ENCODE results near the gene LPCAT3.
"Not testable (repeated sequence)": the region's sequence is repeated elsewhere in the genome, so short reads cannot be mapped to it uniquely, and the experiment has no call there.

The LPCAT3 gene, protein sequence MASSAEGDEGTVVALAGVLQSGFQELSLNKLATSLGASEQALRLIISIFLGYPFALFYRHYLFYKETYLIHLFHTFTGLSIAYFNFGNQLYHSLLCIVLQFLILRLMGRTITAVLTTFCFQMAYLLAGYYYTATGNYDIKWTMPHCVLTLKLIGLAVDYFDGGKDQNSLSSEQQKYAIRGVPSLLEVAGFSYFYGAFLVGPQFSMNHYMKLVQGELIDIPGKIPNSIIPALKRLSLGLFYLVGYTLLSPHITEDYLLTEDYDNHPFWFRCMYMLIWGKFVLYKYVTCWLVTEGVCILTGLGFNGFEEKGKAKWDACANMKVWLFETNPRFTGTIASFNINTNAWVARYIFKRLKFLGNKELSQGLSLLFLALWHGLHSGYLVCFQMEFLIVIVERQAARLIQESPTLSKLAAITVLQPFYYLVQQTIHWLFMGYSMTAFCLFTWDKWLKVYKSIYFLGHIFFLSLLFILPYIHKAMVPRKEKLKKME

GRCh38 chr12:7018350-7019042 lies at the start of gene LPCAT3:
Gene LPCAT3 (minus strand): TSS chr12:7018476. CDS start chr12:7018424, 52 bp downstream.
- FAIRE-seq = peak; percentile 53

DNA sequence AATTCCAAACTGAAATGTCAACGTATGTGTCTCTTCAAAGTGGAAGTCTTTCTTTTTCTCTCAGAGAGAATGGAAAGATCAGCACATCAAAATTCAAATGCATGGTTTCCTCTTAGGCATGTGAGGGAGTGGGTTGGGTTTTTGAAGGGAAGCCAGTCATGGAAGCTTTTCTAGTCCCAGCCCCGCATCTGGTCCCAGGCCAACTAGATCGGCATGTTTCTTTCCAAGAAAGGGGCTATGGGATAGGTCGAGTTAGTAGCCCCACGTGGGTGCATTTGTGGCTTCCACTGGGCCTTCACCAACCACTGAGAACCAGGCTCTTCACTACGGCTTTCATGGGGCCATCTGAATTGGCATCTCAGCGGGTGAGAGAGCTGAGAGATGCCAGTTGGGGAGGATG lies 48.8 kb upstream of the LPCAT3 start:
- FAIRE-seq = no peak

DNA sequence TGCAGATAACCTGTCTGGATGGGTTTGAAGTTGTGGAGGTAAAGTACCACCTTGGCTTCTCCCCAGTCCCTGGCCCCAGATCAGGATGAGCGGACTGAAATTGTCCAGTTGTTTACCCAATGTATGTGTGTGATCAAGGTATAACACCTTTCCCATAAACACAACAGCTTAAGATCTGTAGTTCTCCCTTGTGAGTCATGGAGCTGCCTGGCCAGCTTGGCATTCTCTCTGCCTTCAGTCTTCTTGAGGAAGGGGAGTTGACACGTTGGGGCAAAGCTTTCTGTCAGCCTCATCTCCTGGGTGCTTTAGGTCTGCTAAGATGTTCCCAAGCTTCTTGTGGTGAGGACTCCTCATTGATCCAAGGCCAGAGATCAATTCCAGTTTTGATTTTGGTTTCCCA lies 48.3 kb upstream of the LPCAT3 start:
- FAIRE-seq = no peak

GRCh38 chr12:7065073-7065623 lies 46.9 kb upstream of the LPCAT3 start:
- FAIRE-seq = no peak

DNA sequence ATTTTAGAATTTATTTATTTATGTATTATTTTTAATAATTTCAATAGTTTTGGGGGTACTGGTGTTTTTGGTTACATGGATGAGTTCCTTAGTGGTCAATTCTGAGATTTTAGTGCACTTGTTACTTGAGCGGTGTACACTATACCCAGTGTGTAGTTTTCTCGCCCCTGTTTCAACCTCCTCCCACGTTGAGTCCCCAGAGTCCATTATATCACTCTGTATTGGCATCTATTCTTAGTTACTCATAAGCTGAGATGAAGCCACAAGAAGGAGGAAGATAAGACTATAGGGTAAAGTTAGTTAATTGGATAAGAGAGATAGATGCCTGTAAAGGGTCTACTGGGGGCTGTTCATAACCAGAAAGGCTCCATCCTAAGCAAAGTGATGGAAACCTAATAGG lies 46.2 kb upstream of the LPCAT3 start:
- no peak for FAIRE-seq

DNA sequence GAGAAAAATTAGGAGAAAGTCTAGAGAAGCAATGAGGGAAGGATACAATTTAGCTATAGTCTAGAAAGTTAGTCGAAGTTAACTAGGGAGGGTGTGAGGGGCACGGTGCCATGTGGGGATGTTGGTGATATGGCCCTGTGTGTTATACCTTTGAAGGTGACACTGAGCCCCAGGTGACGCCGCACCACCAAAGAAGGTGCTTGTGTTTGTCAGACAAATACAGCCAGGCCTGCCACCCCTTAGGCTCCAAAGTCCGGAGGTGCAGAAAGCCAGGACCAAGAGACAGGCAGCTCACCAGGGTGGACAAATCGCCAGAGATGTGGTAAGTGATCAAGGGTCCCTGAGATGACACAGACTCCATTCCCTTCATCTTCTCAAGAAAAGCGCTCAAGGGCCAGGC lies 43.3 kb upstream of the LPCAT3 start:
- FAIRE-seq = no peak

- no peak for FAIRE-seq
These were observed 42.9 kb upstream of the LPCAT3 start for GRCh38 chr12:7061138-7061537.

- FAIRE-seq = peak; percentile 85
These were observed 42.2 kb upstream of the LPCAT3 start, which contains the start of gene C1S for GRCh38 chr12:7060353-7060954. Gene C1S (plus strand): TSS chr12:7060718. CDS start chr12:7061913, 1,195 bp downstream.

DNA sequence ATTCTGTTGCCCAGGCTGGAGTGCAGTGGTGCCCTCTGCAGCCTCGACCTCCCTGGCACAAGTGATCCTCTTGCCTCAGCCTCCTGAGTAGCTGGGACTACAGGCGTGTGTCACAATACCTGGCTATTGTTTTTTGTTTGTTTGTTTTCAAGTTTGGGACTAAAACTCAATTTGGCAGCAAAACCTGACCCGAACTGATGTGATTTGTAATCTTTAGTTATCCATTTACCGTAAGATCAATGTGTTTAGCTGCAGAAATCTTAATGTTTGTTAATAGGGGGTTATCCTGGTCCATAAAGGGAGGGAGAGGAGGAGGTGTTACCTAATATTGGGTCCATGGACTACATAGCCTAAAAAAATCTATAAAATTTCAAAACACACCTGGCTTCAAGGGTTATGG lies 41.5 kb upstream of the LPCAT3 start:
- FAIRE-seq = no peak

DNA sequence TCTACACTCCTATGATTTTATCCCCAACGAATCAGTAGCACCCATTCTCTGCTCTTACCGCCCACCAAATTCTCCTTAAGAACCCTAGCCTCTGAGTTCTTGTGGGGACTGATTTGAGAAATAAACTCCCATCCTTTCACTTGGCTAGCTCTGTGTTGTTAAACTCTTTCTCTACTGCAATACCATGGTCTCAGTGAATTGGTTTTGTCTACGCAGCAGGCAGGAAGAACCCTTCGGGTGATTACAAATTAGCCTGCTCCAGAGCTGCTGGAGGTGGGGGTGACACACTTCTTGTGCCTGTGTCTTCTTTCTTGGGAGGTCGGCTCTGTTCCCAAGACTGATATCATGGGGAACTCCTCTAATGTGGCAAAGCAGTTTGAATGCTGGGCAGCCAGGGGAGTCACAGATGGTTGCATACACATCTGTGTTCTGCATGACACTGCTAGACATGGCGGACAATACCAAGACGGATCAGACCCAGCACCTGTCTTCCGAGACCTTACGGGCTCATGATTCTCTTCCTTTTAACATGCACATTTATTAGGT lies 40.6 kb upstream of the LPCAT3 start:
- FAIRE-seq = no peak

GRCh38 chr12:7058163-7058845 lies 40.0 kb upstream of the LPCAT3 start:
- no peak for FAIRE-seq

DNA sequence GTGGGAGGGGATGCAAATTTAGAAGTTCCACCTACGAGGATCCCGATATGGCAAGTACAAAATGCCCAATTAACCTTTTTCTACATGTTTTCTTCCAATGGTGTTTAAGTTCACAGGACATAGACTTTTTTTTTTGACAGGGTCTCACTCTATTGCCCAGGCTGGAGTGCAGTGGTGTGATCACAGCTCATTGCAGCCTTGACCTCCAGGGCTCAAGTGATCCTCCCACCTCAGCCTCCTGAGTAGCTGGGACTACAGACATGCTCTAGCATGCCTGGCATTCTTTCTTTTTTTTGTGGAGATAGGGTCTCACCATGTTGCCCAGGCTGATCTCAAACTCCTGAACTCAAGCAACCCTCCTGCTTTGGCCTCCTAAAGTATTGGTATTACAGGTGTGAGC lies 37.5 kb upstream of the LPCAT3 start:
- not testable (repeated sequence) for FAIRE-seq

- no peak for FAIRE-seq
These were observed 36.6 kb upstream of the LPCAT3 start for GRCh38 chr12:7054925-7055324.

DNA sequence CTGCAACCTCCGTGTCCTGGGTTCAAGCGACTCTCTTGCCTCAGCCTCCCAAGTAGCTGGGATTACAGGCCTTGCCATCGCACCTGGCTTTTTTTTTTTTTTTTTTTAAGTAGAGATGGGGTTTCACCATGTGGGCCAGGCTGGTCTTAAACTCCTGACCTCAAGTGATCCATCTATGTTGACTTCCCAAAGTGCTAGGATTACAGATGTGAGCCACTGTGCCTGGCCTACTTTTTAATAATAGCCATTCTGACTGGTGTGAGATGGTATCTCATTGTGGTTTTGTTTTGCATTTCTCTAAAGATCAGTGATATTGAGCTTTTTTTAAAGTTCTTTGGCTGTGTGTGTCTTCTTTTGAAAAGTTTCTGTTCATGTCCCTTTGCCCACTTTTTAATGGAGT lies 31.7 kb upstream of the LPCAT3 start:
- FAIRE-seq = not testable (repeated sequence)

DNA sequence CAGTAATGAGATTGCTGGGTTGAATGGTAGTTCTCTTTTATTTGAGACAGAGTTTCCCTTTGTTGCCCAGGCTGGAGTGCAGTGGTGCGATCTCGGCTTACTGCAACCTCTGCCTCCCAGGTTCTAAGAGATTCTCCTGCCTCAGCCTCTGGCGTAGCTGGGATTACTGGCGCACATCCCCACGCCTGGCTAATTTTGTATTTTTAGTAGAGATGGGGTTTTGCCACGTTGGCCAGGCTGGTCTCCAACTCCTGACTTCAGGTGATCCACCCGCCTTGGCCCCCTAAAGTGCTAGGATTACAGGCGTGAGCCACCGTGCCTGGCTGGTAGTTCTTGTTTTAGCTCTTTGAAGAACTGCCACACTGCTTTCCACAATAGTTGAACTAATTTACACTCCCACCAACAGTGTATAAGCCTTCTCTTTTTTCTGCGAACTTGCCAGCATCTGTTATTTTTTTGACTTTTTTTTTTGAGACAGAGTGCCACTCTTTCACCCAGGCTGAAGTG lies 31.2 kb upstream of the LPCAT3 start:
- not testable (repeated sequence) for FAIRE-seq

DNA sequence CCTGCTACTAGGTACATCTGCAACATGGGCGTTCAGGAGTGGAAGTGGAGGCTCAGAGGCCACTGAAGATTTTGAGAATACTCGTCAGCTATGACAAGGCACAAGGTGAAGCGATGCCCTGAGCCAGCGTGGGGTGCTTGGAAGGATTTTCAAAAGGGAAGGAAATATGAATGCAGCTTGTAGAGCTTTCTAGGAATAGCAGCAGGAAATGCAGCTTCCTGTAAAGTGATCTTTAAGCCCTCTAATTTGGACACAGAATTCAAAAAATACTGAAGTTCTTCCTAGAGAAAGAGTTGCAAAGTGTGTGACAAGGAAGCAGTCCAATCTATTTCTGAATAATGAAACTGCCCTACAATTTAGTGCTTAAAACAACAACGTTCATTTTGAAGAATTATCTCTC lies 29.0 kb upstream of the LPCAT3 start:
- no peak for FAIRE-seq

DNA sequence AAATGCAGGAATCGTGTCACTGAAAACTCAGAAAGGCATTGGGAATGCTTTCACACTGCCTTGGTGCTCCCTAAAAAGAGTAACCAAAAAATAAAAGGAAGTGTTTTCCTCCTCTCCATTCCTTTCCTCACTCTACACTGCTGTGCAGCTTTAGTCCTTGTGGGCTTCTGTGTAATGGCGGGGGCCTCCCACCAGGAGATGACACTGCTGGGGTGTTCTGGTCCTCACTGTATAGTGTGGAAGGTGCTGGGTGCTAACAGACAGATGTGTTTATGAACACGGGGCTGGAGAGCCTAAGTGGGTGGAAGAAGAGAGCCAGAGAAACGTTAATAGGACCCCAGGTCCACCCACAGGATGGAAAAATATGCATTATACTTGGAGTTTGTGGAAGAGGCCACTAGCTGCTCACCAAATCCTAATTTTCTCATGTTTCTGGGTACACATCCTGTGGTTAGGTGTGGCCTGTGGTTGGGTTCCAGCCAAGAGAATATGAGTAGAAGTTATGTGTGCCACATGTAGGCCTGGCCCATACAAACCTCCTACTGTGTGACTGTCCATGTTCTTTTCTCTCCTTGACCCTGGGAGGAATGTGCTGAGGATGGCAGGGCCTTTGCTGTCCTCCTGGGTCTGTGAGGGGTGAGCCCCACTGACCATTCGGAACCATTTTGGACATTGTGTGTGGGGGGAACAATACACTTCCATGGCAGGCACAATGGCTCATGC lies 28.3 kb upstream of the LPCAT3 start:
- no peak for FAIRE-seq

DNA sequence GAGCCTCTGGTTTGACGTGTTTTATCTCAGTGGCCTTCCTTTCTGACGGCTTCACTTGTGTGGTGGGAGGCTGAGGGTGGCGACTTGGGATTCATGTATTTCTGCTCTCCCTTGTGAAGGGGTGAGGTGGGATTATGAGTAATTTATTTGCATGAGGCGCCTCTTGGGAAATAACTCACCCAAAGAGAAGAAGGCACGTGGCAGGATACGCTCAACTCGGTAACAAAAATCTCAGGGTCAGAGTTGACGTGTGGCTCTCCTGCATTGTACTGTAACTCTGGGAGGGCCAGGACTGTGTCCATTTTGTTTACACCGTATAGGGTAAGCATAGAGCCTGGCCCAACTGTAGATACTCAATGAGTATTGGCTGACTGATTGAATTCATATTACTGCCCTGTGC lies 27.6 kb upstream of the LPCAT3 start:
- no peak for FAIRE-seq

- FAIRE-seq = no peak
These were observed 24.6 kb upstream of the LPCAT3 start for GRCh38 chr12:7042842-7043241.

- FAIRE-seq = no peak
These were observed 21.1 kb upstream of the LPCAT3 start for GRCh38 chr12:7039403-7039802.

DNA sequence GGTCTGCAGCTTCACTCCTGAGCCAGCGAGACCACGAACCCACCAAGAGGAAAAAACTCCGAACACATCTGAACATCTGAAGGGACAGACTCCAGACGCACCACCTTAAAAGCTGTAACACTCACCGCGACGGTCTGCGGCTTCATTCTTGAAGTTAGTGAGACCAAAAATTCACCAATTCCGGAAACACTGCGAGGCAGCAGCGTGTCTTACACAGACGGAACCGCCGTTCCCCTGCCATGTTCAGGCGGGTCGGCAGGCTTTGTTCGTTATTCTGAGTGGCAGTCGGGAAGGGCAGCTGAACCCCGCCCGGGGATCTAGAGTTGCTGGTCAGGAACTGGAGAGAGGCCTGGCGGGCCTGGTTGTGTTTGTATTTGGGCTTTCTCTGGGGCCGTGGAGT lies 20.3 kb upstream of the LPCAT3 start:
- no peak for FAIRE-seq

Measured in endometrium (tissue), 2 donors.